ENCODE results near the gene TUBGCP2.

GRCh38 chr10:133249975-133250754, 58.5 kb downstream of the TUBGCP2 start:
- TF ChIP-seq ZNF143 (CRISPR knock-in tag; IDR thresholded peaks at IDR 0.05) (no peak), USF2 (IDR thresholded peaks at IDR 0.05; ENCODE audit: low read depth, low read length) (no peak), USF2 (CRISPR knock-in tag; IDR thresholded peaks at IDR 0.05; ENCODE audit: borderline replicate concordance) (no peak), MEIS2 (CRISPR knock-in tag; IDR thresholded peaks at IDR 0.05) (no peak), CTCF (CRISPR knock-in tag; IDR thresholded peaks at IDR 0.05) (no peak), ZNF782 (CRISPR knock-in tag; IDR thresholded peaks at IDR 0.05; ENCODE audit: borderline replicate concordance) (no peak), HDAC6 (IDR thresholded peaks at IDR 0.05; ENCODE audit: low read depth, low read length) (no peak), MTA3 (CRISPR knock-in tag; IDR thresholded peaks at IDR 0.05) (no peak), ZNF816 (CRISPR knock-in tag; IDR thresholded peaks at IDR 0.05; ENCODE audit: borderline replicate concordance) (no peak), TOE1 (CRISPR knock-in tag; IDR thresholded peaks at IDR 0.05) (no peak), ZNF768 (CRISPR knock-in tag; IDR thresholded peaks at IDR 0.05) (no peak), NFE2 (CRISPR knock-in tag; IDR thresholded peaks at IDR 0.05) (no peak), ZNF512 (CRISPR knock-in tag; IDR thresholded peaks at IDR 0.05) (no peak)
